RWPE1 (cell line): ENCODE results near the gene SH3RF3.

Source experiments
- CTCF ChIA-PET: fragments of 350-600 bp; sonication (Branson Sonifier 250); formaldehyde crosslinking; extraction: SDS; loops from one replicate; lab custom pipeline; 2021; lab: Yijun Ruan, JAX
- POLR2A ChIA-PET: fragments of 400-600 bp; formaldehyde crosslinking; extraction: SDS; loops from one replicate; lab custom pipeline; 2020; ENCODE audit warnings: antibody characterized with exemption; ENCODE audit not compliant: low non-redundant PET; lab: Yijun Ruan, JAX
- DNase-seq: peaks from one replicate; pipeline ENCODE4 v3.0.0; 2012; ENCODE audit warnings: low spot score
- H3K27ac ChIP-seq: fragments of 450-650 bp; 2 replicates; pipeline ENCODE4 v1.5.1; 2017
- TF ChIP-seq, protein P1 (sequence below): fragments of 450-650 bp; conservative IDR thresholded peaks from 2 replicates; pipeline ENCODE4 v1.5.1; 2017; ENCODE audit warnings: low read depth, mild to moderate bottlenecking

SH3RF3 gene

DNA sequence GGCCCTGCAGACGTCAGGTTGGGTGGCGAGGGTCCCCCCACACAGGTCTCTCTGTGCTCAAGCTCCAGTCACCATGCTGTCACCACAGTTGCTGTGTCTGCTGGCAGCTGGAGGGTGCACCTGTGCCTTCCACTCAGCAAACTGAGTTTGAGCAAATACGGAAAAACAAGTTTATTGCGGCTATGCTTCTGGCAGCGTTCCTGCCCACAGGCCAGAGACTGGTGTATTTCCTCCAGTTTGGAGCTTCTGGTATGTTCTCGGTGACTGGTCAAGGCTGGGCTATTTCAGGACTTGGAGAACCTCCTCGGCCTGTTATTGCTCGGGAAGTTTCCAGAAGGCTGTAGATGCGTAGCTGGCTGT, 352.2 kb downstream of the SH3RF3 start:
- ChIA-PET CTCF (interaction anchor here (0.7 kb wide), 2 partner anchors 9 to 322 kb away, joined by 3 to 4 read pairs; no protein-coding TSS in a partner anchor), POLR2A (no interaction called here)
- H3K27ac ChIP-seq, result no peak overlapping the region
- DNase-seq, result no peak
- TF ChIP-seq, protein P1, sequence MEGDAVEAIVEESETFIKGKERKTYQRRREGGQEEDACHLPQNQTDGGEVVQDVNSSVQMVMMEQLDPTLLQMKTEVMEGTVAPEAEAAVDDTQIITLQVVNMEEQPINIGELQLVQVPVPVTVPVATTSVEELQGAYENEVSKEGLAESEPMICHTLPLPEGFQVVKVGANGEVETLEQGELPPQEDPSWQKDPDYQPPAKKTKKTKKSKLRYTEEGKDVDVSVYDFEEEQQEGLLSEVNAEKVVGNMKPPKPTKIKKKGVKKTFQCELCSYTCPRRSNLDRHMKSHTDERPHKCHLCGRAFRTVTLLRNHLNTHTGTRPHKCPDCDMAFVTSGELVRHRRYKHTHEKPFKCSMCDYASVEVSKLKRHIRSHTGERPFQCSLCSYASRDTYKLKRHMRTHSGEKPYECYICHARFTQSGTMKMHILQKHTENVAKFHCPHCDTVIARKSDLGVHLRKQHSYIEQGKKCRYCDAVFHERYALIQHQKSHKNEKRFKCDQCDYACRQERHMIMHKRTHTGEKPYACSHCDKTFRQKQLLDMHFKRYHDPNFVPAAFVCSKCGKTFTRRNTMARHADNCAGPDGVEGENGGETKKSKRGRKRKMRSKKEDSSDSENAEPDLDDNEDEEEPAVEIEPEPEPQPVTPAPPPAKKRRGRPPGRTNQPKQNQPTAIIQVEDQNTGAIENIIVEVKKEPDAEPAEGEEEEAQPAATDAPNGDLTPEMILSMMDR, result no peak

DNA sequence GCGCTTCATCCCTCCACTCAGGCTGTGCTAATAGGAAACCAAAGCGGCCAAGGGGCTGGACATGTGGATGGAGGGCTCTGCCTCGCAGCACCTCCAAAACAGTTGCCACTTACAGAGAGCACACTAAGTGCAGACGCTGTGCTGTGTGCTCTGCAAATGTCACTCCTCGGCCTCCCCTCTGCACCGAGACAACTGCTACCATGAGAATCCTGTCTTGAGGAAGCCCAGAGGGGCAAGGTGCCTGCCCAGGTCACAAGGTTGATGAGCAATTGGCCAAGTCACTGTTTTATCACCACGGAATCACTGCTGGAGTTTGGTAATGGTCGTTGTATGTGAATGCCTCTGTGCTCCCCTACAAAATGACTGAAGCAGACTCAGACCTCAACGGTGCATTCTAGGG, 352.6 kb downstream of the SH3RF3 start:
- no peak for DNase-seq
- TF ChIP-seq, protein P1, result no peak
- POLR2A ChIA-PET, result no interaction called here
- H3K27ac ChIP-seq, result no peak overlapping the region
- CTCF ChIA-PET, result interaction anchor here (0.7 to 0.9 kb wide), 3 partner anchors 9 to 323 kb away, joined by 3 to 4 read pairs (median 3); no protein-coding TSS in a partner anchor

DNA sequence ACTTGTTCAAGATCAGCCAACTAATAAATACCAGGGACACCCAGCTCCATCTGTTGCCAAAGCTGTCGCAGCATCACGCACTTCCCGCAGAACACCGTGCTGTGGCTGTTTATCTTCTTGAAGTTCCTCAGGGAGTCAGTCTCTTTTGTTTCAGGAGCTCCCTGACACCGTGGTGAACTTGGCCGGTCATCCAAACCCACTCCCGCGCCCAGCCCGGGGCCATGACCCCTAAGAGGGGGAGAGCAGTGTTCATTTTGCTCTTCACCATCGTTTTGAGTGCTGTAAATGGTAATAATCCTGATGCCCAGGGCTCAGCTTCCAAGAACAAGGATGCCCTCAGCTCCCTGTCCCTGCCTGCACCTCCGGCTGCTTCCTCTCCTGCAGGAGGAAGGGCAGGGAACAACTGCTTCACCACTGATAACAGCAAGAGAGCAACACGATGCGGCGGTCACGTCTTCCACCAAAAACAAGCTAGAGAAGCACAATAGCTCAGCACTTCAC, 353.4 kb downstream of the SH3RF3 start:
- DNase-seq, result no peak
- TF ChIP-seq, protein P1, result no peak
- ChIA-PET POLR2A (no interaction called here), CTCF (interaction anchor here (0.9 kb wide), 1 partner anchor 28 kb away, joined by 3 read pairs; no protein-coding TSS in a partner anchor)
- no peak overlapping the region for H3K27ac ChIP-seq

DNA sequence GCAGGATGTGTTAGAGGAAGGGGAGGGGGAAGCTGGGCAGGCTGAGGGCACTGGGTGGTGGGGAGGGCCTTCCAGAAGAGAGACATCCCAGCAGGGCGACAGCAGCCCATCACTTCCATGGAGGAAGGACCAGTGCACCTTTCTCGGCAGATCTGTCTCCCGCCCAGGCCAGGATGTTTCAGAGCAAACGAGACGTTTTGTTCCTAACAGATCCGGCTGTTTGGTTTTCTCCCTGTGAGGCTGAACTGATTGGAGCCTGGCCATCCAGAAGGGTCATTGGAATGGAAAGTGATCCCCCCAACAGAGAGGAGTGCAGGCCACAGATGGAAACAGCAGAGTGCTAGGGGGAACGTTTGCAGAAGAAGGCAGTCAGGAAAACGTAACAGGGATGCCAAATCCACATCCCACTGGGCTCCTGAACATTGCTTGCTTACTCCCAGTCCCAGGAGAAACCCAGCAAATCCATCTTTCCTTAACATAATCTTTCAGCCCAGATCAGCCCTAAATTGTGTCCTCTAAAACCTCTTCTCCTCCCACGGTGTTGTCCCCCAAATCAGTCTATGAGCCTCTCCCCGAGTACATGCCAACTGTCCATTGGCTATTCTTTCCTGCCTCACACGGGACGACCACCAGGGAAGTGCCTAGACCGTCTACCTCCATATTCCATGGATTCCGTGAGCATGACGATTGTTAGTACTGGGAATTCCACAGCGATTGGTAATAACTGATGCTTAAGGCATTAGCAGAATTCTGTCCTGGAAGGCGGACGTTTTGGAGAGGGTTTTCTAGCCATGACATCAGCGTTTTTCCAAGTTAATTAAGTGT, 357.9 kb downstream of the SH3RF3 start:
- DNase-seq, result no peak
- TF ChIP-seq, protein P1, result no peak
- no peak overlapping the region for H3K27ac ChIP-seq
- ChIA-PET POLR2A (no interaction called here), CTCF (interaction anchor here (0.5 to 1.1 kb wide), 3 partner anchors 8 to 43 kb away, joined by 3 to 4 read pairs (median 4); no protein-coding TSS in a partner anchor)

DNA sequence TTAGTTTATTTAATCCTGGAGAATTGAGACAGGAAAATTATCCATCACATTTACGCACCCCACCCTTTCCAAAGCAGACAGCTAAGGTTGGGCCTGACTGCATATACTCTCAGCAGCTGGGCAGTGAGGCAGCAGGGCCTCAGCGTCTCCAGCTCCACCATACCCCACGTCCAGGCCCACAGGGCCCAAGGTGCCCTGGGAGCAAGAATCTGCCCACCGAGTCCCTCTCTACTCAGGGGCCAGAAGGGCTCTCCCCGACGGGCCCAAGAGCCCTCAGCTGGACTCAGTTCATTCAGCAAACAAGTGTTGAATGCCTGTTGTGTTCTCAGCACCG, 358.5 kb downstream of the SH3RF3 start:
- no peak overlapping the region for H3K27ac ChIP-seq
- ChIA-PET CTCF (interaction anchor here (0.5 kb wide), 1 partner anchor 456 kb away, joined by 3 read pairs; no protein-coding TSS in a partner anchor), POLR2A (no interaction called here)
- TF ChIP-seq, protein P1, result no peak
- no peak for DNase-seq

DNA sequence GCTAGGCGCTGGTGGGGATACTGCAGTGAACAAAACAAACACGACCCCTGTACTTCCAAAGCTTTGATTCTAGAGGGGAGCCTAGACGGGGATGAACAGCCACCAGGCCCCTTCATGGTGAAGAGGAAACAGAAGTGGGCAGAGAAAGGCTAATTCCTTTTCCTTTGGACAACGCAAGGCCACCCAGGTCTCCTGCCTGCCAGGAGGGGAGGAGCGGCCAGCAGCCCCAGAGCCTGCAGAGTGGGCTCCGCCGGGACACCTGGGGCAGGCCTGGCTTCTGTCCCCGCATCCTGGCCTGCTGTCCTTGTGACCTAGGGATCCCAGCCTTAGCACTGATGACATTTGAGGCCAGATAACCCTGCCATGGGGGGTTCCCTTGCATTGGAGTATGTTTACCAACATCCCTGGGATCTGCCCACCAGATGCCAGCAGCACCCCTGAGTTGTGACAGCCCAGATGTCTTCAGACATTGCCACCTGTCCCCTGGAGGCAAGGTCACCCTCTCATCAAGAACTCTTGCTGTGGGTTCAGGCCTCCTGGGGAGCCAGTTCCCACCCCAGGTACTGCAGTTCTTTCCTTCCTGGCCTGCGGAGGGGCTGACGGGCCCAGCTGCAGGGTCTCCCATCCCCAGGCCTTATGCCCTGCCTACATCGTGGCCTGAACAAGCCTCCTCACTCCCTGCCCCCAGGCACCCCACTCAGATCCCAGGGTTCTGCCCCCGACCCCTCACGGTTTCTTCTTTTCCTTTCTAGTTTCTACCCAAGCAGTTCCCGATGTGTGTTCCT, 359.1 kb downstream of the SH3RF3 start:
- TF ChIP-seq, protein P1, result no peak
- H3K27ac ChIP-seq, result no peak overlapping the region
- no peak for DNase-seq
- CTCF ChIA-PET, result interaction anchor here (0.5 to 0.7 kb wide), 2 partner anchors 201 to 457 kb away, joined by 3 read pairs; no protein-coding TSS in a partner anchor
- POLR2A ChIA-PET, result no interaction called here
